OCI-LY1 (cell line): Measurements from ENCODE around the gene WDR70.

Experiments used
- H2AFZ ChIP-seq: fragments of 200-600 bp; sonication (generic), shearing (Covaris generic); 2 replicates; pipeline ENCODE4 v1.6.0; 2014; ENCODE audit warnings: antibody characterized with exemption, mild to moderate bottlenecking, low read length
- H3F3A ChIP-seq: fragments of 200-600 bp; sonication (generic), shearing (Covaris generic); 2 replicates; pipeline ENCODE4 v1.6.0; 2014; ENCODE audit warnings: mild to moderate bottlenecking, antibody characterized with exemption, low read length, moderate library complexity; ENCODE audit not compliant: insufficient read depth
- H3K27ac ChIP-seq: fragments of 200-600 bp; sonication (generic); 2 replicates; pipeline ENCODE4 v1.5.1; 2014; ENCODE audit warnings: low read length, mixed run types, mild to moderate bottlenecking, low read depth; ENCODE audit not compliant: poor library complexity, severe bottlenecking
- H3K27me3 ChIP-seq: fragments of 200-600 bp; sonication (generic); 2 replicates; pipeline ENCODE4 v1.6.0; 2014; ENCODE audit warnings: antibody characterized with exemption, mild to moderate bottlenecking, low read length, moderate library complexity; ENCODE audit not compliant: insufficient read depth
- H3K36me3 ChIP-seq: fragments of 200-600 bp; sonication (generic); 2 replicates; pipeline ENCODE4 v1.6.1; 2014; ENCODE audit warnings: mild to moderate bottlenecking, antibody characterized with exemption, low read length, moderate library complexity, mixed read lengths; ENCODE audit not compliant: insufficient read depth
- H3K4me1 ChIP-seq: fragments of 200-600 bp; sonication (generic); 2 replicates; pipeline ENCODE4 v1.5.1; 2014; ENCODE audit warnings: mild to moderate bottlenecking, low read length, moderate library complexity; ENCODE audit not compliant: insufficient read depth, severe bottlenecking
- H3K4me2 ChIP-seq: fragments of 200-600 bp; sonication (generic), shearing (Covaris generic); 2 replicates; pipeline ENCODE4 v1.6.1; 2014; ENCODE audit warnings: low read length
- H3K4me3 ChIP-seq: fragments of 200-600 bp; sonication (generic); 2 replicates; pipeline ENCODE4 v1.5.1; 2014; ENCODE audit warnings: low read length, low read depth, mild to moderate bottlenecking, mixed read lengths; ENCODE audit not compliant: poor library complexity, severe bottlenecking
- H3K79me2 ChIP-seq: fragments of 200-600 bp; shearing (Covaris generic); 2 replicates; pipeline ENCODE4 v1.6.1; 2016; ENCODE audit warnings: mixed run types, low read length, mixed read lengths; ENCODE audit not compliant: insufficient read depth
- H3K9ac ChIP-seq: fragments of 200-600 bp; sonication (generic), shearing (Covaris generic); 2 replicates; pipeline ENCODE4 v1.6.1; 2014; ENCODE audit warnings: mild to moderate bottlenecking, low read length, mixed read lengths
- H3K9me2 ChIP-seq: fragments of 200-600 bp; sonication (generic), shearing (Covaris generic); 2 replicates; pipeline ENCODE4 v1.6.1; 2014; ENCODE audit warnings: low read depth, mild to moderate bottlenecking, low read length, mixed read lengths
- H3K9me3 ChIP-seq: fragments of 200-600 bp; shearing (Covaris generic); 2 replicates; pipeline ENCODE4 v1.6.1; 2014; ENCODE audit warnings: low read length, mixed read lengths
- H4K20me1 ChIP-seq: fragments of 200-600 bp; sonication (generic), shearing (Covaris generic); 2 replicates; pipeline ENCODE4 v1.6.0; 2016; ENCODE audit warnings: mild to moderate bottlenecking, low read length; ENCODE audit not compliant: insufficient read depth
- CTCF ChIP-seq: fragments of 200-600 bp; sonication (generic), shearing (Covaris generic); IDR thresholded peaks from 2 replicates; pipeline ENCODE4 v1.5.1; 2017; ENCODE audit warnings: mild to moderate bottlenecking, antibody characterized with exemption, low read length, moderate library complexity, mixed read lengths
- EZH2 ChIP-seq: fragments of 200-600 bp; sonication (generic), shearing (Covaris generic); IDR thresholded peaks from 2 replicates; pipeline ENCODE4 v1.8.0; 2017; ENCODE audit warnings: borderline replicate concordance, mixed run types, mild to moderate bottlenecking, antibody characterized with exemption, low read length, moderate library complexity, mixed read lengths

WDR70 gene

GRCh38 chr5:37751227-37751626 is 372.1 kb downstream of the WDR70 start:
- Histone ChIP-seq H3K4me1 (no peaks in the 10 kb centered on the region), H3F3A (no peaks in the 10 kb centered on the region), H3K79me2 (no peaks in the 10 kb centered on the region), H3K9ac (no peak overlapping the region), H3K27ac (no peak overlapping the region), H4K20me1 (no peaks in the 10 kb centered on the region), H3K27me3 (no peaks in the 10 kb centered on the region), H3K4me2 (no peak overlapping the region), H3K36me3 (no peaks in the 10 kb centered on the region), H3K4me3 (no peak overlapping the region), H3K9me3 (no peaks in the 10 kb centered on the region), H2AFZ (no peak overlapping the region), H3K9me2 (no peaks in the 10 kb centered on the region)
- TF ChIP-seq EZH2, result no peak
- TF ChIP-seq CTCF, result no peak

DNA sequence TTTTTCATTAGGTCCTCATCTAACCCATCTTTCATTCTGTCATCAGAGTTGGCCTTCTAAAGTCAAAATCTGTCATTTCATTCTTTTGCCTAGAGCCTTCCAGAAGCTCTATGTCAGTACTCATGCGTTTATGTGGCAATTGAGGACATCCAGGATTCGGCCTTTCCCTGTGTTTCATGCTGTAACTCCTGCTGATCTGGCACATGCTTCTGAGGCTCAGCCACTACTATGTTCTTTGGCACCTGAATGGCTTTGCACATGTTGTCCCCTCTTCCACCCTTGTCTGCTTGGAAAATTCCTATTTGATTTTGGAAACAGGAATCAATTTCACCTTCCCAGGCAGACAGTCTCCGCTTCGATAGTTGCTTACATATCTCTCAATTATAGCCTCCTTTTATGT is 375.9 kb downstream of the WDR70 start:
- Histone ChIP-seq H3K27ac (no peak overlapping the region), H3K4me3 (no peak overlapping the region)

DNA sequence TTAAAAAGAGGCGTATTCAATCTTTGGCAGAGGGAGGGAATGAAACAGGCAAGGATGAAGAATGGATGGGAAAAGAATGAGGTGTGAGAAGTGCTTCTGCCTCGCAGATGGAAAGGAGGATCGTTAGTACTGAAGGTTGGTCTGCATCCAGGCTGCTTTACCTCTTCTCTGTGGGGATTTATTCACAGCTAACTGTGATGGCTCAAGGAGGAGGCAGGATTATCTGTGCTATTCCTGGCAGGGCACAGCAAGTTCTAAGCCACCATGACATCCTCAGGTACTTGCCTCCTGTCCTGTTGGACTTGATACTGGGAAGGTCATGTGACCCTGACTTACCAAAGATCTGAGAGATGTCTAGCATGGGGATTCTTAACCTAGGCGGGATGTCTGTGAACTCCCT is 376.5 kb downstream of the WDR70 start:
- H3K4me3 ChIP-seq, result no peak overlapping the region
- no peak overlapping the region for H3K9ac ChIP-seq
- no peak overlapping the region for H3K27ac ChIP-seq
- H3K79me2 ChIP-seq, result no peaks in the 10 kb centered on the region
- H3K9me3 ChIP-seq, result no peaks in the 10 kb centered on the region
- no peaks in the 10 kb centered on the region for H3F3A ChIP-seq
- TF ChIP-seq EZH2, result no peak
- no peak for TF ChIP-seq CTCF
- no peaks in the 10 kb centered on the region for H3K27me3 ChIP-seq
- H3K4me2 ChIP-seq, result no peak overlapping the region
- H3K4me1 ChIP-seq, result no peaks in the 10 kb centered on the region
- no peaks in the 10 kb centered on the region for H4K20me1 ChIP-seq
- no peak overlapping the region for H2AFZ ChIP-seq
- H3K9me2 ChIP-seq, result no peaks in the 10 kb centered on the region
- H3K36me3 ChIP-seq, result no peaks in the 10 kb centered on the region

More for the DNA sequence above, 375.9 kb downstream of the WDR70 start:
- Histone ChIP-seq H2AFZ (no peak overlapping the region), H3K27me3 (no peaks in the 10 kb centered on the region), H4K20me1 (no peaks in the 10 kb centered on the region), H3K9me3 (no peaks in the 10 kb centered on the region), H3F3A (no peaks in the 10 kb centered on the region), H3K4me1 (no peaks in the 10 kb centered on the region), H3K36me3 (no peaks in the 10 kb centered on the region), H3K79me2 (no peaks in the 10 kb centered on the region), H3K9me2 (no peaks in the 10 kb centered on the region), H3K9ac (no peak overlapping the region), H3K4me2 (no peak overlapping the region)
- no peak for TF ChIP-seq EZH2
- no peak for TF ChIP-seq CTCF
